Measurements from ENCODE around the gene CREM.

CREM gene

GRCh38 chr10:35140727-35141126 lies 14.1 kb downstream of the CREM start:
- no peak for DNase-seq (ENCODE audit: low read depth)
- TF ChIP-seq, protein P1, sequence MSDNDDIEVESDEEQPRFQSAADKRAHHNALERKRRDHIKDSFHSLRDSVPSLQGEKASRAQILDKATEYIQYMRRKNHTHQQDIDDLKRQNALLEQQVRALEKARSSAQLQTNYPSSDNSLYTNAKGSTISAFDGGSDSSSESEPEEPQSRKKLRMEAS (IDR thresholded peaks at IDR 0.05; ENCODE audit: low read depth, low read length) = no peak
- TF ChIP-seq POLR2A (IDR thresholded peaks at IDR 0.05; ENCODE audit: extremely low read depth, insufficient read length) (no peak), MYC (IDR thresholded peaks at IDR 0.05; ENCODE audit: low read depth, low read length) (no peak)
- TF ChIP-seq, protein P2, sequence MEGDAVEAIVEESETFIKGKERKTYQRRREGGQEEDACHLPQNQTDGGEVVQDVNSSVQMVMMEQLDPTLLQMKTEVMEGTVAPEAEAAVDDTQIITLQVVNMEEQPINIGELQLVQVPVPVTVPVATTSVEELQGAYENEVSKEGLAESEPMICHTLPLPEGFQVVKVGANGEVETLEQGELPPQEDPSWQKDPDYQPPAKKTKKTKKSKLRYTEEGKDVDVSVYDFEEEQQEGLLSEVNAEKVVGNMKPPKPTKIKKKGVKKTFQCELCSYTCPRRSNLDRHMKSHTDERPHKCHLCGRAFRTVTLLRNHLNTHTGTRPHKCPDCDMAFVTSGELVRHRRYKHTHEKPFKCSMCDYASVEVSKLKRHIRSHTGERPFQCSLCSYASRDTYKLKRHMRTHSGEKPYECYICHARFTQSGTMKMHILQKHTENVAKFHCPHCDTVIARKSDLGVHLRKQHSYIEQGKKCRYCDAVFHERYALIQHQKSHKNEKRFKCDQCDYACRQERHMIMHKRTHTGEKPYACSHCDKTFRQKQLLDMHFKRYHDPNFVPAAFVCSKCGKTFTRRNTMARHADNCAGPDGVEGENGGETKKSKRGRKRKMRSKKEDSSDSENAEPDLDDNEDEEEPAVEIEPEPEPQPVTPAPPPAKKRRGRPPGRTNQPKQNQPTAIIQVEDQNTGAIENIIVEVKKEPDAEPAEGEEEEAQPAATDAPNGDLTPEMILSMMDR (IDR thresholded peaks at IDR 0.05; ENCODE audit: low read depth, low read length) = no peak
- no peak overlapping the region for H3K4me3 ChIP-seq (ENCODE audit: low read depth, low read length)

DNA sequence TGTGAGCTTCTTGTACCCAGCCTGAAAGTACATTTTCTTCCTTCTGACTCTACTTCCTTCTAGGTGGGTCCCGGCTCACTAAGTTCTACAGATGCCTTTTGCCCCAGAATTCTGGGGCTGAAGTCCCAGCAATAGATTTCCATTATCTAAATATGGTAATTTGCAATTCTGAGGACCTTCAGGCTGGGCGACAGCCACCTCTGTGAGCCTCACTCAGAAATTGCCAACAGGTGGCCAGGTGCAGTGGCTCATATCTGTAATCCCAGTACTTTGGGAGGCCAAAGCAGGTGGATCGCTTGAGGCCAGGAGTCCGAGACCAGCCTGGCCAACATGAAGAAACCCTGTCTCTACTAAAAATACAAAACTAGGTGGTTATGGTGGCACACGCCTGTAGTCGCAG lies 23.7 kb downstream of the CREM start:
- DNase-seq (ENCODE audit: low read depth) = no peak
- H3K4me3 ChIP-seq (ENCODE audit: low read depth, low read length) = no peak overlapping the region
- TF ChIP-seq MYC (IDR thresholded peaks at IDR 0.05; ENCODE audit: low read depth, low read length) (no peak), POLR2A (IDR thresholded peaks at IDR 0.05; ENCODE audit: extremely low read depth, insufficient read length) (no peak)
- TF ChIP-seq, protein P1 (IDR thresholded peaks at IDR 0.05; ENCODE audit: low read depth, low read length) = no peak
- TF ChIP-seq, protein P2 (IDR thresholded peaks at IDR 0.05; ENCODE audit: low read depth, low read length) = no peak

DNA sequence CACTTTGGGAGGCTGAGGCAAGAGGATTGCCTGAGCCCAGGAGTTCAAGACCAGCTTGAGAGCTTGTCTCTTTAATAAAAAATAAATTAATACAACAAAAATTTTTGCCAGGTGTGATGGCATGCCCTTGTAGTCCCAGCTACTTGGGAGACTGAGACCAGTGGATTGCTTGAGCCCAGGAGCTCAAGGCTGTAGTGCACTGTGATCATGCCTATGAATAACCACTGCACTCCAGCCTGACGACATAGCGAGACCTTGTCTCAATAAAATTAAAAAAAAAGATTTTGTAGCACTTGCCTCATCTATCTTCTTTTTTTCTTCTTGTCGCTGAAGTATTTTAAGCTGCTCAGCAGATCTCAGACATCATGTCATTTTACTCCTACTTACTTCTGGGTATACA lies 26.3 kb downstream of the CREM start:
- DNase-seq (ENCODE audit: low read depth) = no peak
- no peak overlapping the region for H3K4me3 ChIP-seq (ENCODE audit: low read depth, low read length)
- TF ChIP-seq, protein P2 (IDR thresholded peaks at IDR 0.05; ENCODE audit: low read depth, low read length) = no peak
- no peak for TF ChIP-seq POLR2A (IDR thresholded peaks at IDR 0.05; ENCODE audit: extremely low read depth, insufficient read length)
- TF ChIP-seq, protein P1 (IDR thresholded peaks at IDR 0.05; ENCODE audit: low read depth, low read length) = no peak
- no peak for TF ChIP-seq MYC (IDR thresholded peaks at IDR 0.05; ENCODE audit: low read depth, low read length)

- DNase-seq (ENCODE audit: low read depth) = no peak
- H3K4me3 ChIP-seq (ENCODE audit: low read depth, low read length) = no peak overlapping the region
- TF ChIP-seq, protein P1 (IDR thresholded peaks at IDR 0.05; ENCODE audit: low read depth, low read length) = no peak
- TF ChIP-seq POLR2A (IDR thresholded peaks at IDR 0.05; ENCODE audit: extremely low read depth, insufficient read length) (no peak), MYC (IDR thresholded peaks at IDR 0.05; ENCODE audit: low read depth, low read length) (no peak)
- TF ChIP-seq, protein P2 (IDR thresholded peaks at IDR 0.05; ENCODE audit: low read depth, low read length) = no peak
Observed at GRCh38 chr10:35153716-35154115, 27.1 kb downstream of the CREM start.

DNA sequence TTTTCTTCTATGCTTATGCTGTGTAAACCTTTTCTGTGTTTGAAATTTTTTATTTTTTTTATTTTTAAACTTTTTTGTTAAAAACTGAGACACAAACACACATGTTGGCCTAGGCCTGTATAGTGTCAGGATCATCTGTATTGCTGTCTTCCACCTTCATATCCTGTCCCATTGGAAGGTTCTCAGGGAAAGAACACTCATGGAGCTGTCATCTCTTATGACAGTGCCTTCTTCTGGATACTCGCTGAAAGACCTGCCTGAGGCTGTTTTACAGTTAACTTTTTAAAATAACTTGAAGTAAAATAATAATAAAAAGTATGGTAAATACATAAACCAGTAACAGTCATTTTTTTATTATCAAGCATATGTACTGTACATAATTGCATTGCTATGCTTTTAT lies 34.1 kb downstream of the CREM start:
- TF ChIP-seq, protein P2 (IDR thresholded peaks at IDR 0.05; ENCODE audit: low read depth, low read length) = no peak
- TF ChIP-seq MYC (IDR thresholded peaks at IDR 0.05; ENCODE audit: low read depth, low read length) (no peak), POLR2A (IDR thresholded peaks at IDR 0.05; ENCODE audit: extremely low read depth, insufficient read length) (no peak)
- TF ChIP-seq, protein P1 (IDR thresholded peaks at IDR 0.05; ENCODE audit: low read depth, low read length) = no peak
- no peak overlapping the region for H3K4me3 ChIP-seq (ENCODE audit: low read depth, low read length)
- DNase-seq (ENCODE audit: low read depth) = no peak

DNA sequence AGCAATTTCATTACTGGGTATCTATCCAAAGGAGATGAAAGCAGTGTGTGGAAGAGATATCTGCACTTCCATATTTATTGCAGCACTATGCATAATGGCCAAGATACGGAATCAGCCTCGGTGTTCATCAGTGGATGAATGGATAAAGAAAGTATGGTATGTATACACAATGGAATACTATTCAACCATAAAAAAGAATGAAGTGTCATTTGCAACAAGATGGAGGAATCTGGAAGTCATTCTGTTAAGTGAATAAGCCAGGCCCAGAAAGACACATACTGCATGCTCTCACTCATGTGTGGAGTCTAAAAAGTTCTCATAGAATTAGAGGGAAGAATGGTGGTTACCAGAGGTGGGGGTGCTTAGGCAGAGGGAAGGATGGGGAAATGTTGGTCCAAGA lies 35.3 kb downstream of the CREM start:
- DNase-seq (ENCODE audit: low read depth) = no peak
- H3K4me3 ChIP-seq (ENCODE audit: low read depth, low read length) = no peak overlapping the region
- TF ChIP-seq, protein P2 (IDR thresholded peaks at IDR 0.05; ENCODE audit: low read depth, low read length) = no peak
- TF ChIP-seq, protein P1 (IDR thresholded peaks at IDR 0.05; ENCODE audit: low read depth, low read length) = no peak
- TF ChIP-seq POLR2A (IDR thresholded peaks at IDR 0.05; ENCODE audit: extremely low read depth, insufficient read length) (no peak), MYC (IDR thresholded peaks at IDR 0.05; ENCODE audit: low read depth, low read length) (no peak)

Data from NB4 (cell line).